ENCODE results near the gene TBX5. TPM values are rescaled to one million over a fixed set of nuclear protein-coding genes. Genes with fewer than 3 reads are reported as not detected.

Gene TBX5
- total RNA-seq, 2 donors from 2014 or later: 238 to 345 TPM

GRCh38 chr12:114399664-114400211, 6.2 kb downstream of the TBX5 start:
- no peak overlapping the region for H3K4me3 ChIP-seq

GRCh38 chr12:114397978-114398881, 7.7 kb downstream of the TBX5 start:
- Histone ChIP-seq H3K9me3 (no peaks in the 10 kb centered on the region), H3K4me1 (peaks cover 0 to 78% of the 10 kb centered on the region in 2 donors), H3K27ac (peak overlapping the region; percentile 88 to 90), H3K36me3 (peaks cover 43% of the 10 kb centered on the region), H3K27me3 (no peaks in the 10 kb centered on the region), H3K4me3 (no peak overlapping the region)
- no peak for TF ChIP-seq CTCF (IDR thresholded peaks at IDR 0.05)
- no peak for DNase-seq (ENCODE audit: low spot score)

More at GRCh38 chr12:114399664-114400211, 6.2 kb downstream of the TBX5 start:
- Histone ChIP-seq H3K27ac (peak overlapping the region; percentile 88 to 90), H3K9me3 (no peaks in the 10 kb centered on the region), H3K36me3 (peaks cover 34% of the 10 kb centered on the region), H3K27me3 (no peaks in the 10 kb centered on the region), H3K4me1 (peaks cover 0 to 63% of the 10 kb centered on the region in 2 donors)
- TF ChIP-seq CTCF (IDR thresholded peaks at IDR 0.05): no peak
- DNase-seq (ENCODE audit: low spot score): no peak

GRCh38 chr12:114396869-114397719, 8.8 kb downstream of the TBX5 start:
- no peak for TF ChIP-seq CTCF (IDR thresholded peaks at IDR 0.05)
- peak overlapping the region; percentile 88 to 90 for H3K27ac ChIP-seq
- H3K36me3 ChIP-seq: peaks cover 40% of the 10 kb centered on the region
- no peaks in the 10 kb centered on the region for H3K27me3 ChIP-seq
- H3K9me3 ChIP-seq: no peaks in the 10 kb centered on the region
- no peak overlapping the region for H3K4me3 ChIP-seq
- peaks cover 0 to 88% of the 10 kb centered on the region in 2 donors for H3K4me1 ChIP-seq
- DNase-seq (ENCODE audit: low spot score): no peak

GRCh38 chr12:114396153-114396868, 9.6 kb downstream of the TBX5 start:
- Histone ChIP-seq H3K4me3 (peak overlapping the region; percentile 9 to 34), H3K36me3 (peaks cover 44% of the 10 kb centered on the region), H3K27ac (peak overlapping the region; percentile 88 to 90), H3K27me3 (no peaks in the 10 kb centered on the region), H3K9me3 (no peaks in the 10 kb centered on the region), H3K4me1 (peaks cover 0 to 85% of the 10 kb centered on the region in 2 donors)
- TF ChIP-seq CTCF (IDR thresholded peaks at IDR 0.05): no peak
- no peak for DNase-seq (ENCODE audit: low spot score)

GRCh38 chr12:114395755-114396152, 10.2 kb downstream of the TBX5 start:
- Histone ChIP-seq H3K27ac (peak overlapping the region; percentile 88 to 90), H3K4me1 (peaks cover 0 to 79% of the 10 kb centered on the region in 2 donors), H3K36me3 (peaks cover 48% of the 10 kb centered on the region), H3K9me3 (no peaks in the 10 kb centered on the region), H3K4me3 (peak overlapping the region; percentile 9 to 34), H3K27me3 (no peaks in the 10 kb centered on the region)
- TF ChIP-seq CTCF (IDR thresholded peaks at IDR 0.05): no peak
- no peak for DNase-seq (ENCODE audit: low spot score)

Data from right atrium auricular region (tissue), 2 donors.